ENCODE results near the gene GARS1.

The GARS1 gene

GRCh38 chr7:30681815-30682211 lies 87.1 kb downstream of the GARS1 start:
- no peak for DNase-seq (ENCODE audit: low spot score)

DNA sequence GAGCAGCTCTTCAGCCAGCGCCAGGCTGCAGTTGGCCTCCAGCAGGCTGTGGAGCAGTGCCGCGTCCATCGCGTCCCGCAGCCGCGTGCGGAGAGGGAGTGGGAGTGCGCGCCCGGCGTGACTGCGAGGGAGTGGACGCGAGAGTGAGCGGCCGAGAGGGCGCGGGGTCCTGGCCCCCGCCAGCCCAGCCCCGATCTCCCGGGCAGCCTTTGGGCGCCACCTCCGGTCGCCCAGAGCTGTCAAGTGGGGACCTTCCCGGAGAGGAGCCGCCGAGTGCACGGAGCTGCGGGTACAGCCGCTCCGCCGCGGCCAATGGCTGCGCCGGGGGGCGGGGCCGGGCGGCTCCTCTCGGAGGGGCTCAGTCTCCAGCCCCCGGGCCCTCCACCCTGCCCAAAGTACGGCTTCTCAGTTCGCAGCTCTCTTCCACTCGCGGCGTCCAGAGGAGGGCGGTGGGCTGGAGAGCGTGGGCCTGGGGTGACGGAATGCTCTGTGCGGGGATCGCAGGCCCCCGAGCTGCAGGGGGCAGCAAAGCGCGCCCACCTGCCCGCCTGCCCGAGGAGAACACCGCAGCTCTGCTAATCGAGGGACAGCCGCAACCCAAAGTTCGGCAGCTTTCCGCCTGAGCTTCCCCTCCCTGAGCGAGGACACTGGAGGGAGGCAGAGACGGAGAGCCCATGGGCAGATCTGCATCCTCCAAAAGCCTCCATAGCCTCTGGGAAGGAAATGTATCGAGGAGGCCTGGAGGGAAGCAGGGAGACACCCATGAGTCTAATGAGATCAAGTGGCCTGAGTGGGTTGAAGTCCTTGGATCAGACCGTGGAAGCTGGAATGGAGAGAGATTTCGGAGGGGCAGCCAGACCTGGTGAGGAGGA lies 87.8 kb downstream of the GARS1 start, which contains the start of gene CRHR2:
CRHR2 (minus strand) TSS at position 245 of the 872 bp plus-strand sequence; CDS start at position 69, 176 bp downstream.
- DNase-seq (ENCODE audit: low spot score): no peak

DNA sequence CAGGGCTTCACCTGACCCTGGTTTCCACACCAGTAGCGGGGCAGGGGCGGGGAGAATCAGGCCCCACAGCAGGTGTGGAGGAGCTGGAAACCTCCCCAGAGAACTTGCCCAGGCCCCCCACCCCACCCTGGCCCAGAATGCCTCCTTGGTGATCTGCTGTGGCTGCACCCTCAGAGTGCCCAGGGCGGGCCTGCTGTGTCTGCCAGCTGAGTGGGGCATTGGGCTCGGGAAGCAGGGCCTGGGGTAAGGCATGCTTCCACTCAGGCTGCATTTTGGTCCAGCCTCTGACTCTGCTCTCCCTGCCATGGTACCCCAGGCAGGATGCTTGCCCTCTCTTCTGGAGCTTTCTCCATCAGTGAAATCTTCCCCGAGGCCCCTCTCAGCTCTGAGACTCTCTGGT lies 88.6 kb downstream of the GARS1 start:
- DNase-seq (ENCODE audit: low spot score): no peak
